OCI-LY7 (cell line): Measurements from ENCODE around the gene PDCD1. TPM values are rescaled to one million over a fixed set of nuclear protein-coding genes. Genes with fewer than 3 reads are reported as not detected.

ENCODE experiments used
- BruUV-seq: library from RNA; stranded (reverse); fragments of 400-500 nt; replicated peaks from 2 replicates; lab custom pipeline; 2021; lab: Mats Ljungman, UMichigan
- CTCF ChIA-PET: fragments of 300-600 bp; sonication (Branson Sonifier 250); formaldehyde crosslinking; loops from one replicate; lab custom pipeline; 2022; ENCODE audit warnings: antibody characterized with exemption; ENCODE audit not compliant: unreplicated experiment; lab: Charles Lee
- POLR2A ChIA-PET: fragments of 300-600 bp; sonication (Branson Sonifier 250); formaldehyde crosslinking; loops from one replicate; lab custom pipeline; 2022; ENCODE audit warnings: antibody characterized with exemption; lab: Charles Lee
- DNase-seq: peaks from one replicate; pipeline ENCODE4 v3.0.0-alpha.2; 2015; ENCODE audit warnings: low spot score
- H2AFZ ChIP-seq: fragments of 200-600 bp; sonication (generic), shearing (Covaris generic); 2 replicates; pipeline ENCODE4 v1.6.1; 2014; ENCODE audit warnings: mild to moderate bottlenecking, antibody characterized with exemption, low read length, moderate library complexity
- H3K27ac ChIP-seq: fragments of 200-600 bp; sonication (generic); 2 replicates; pipeline ENCODE4 v1.5.1; 2014; ENCODE audit warnings: mixed run types, low read depth, mild to moderate bottlenecking, moderate library complexity, low read length, inconsistent platforms; ENCODE audit not compliant: poor library complexity, severe bottlenecking
- H3K36me3 ChIP-seq: fragments of 200-600 bp; sonication (generic); 2 replicates; pipeline ENCODE4 v1.6.1; 2014; ENCODE audit warnings: mild to moderate bottlenecking, antibody characterized with exemption, low read length, moderate library complexity, mixed read lengths; ENCODE audit not compliant: insufficient read depth
- H3K4me1 ChIP-seq: fragments of 200-600 bp; sonication (generic); 2 replicates; pipeline ENCODE4 v1.5.1; 2014; ENCODE audit warnings: mild to moderate bottlenecking, low read length; ENCODE audit not compliant: insufficient read depth, poor library complexity, severe bottlenecking
- H3K4me2 ChIP-seq: fragments of 200-600 bp; sonication (generic); 2 replicates; pipeline ENCODE4 v1.6.1; 2014; ENCODE audit warnings: mild to moderate bottlenecking, low read length
- H3K4me3 ChIP-seq: fragments of 200-600 bp; sonication (generic); 2 replicates; pipeline ENCODE4 v1.5.1; 2014; ENCODE audit warnings: mild to moderate bottlenecking, low read depth, low read length; ENCODE audit not compliant: poor library complexity, severe bottlenecking
- H3K79me2 ChIP-seq: fragments of 200-600 bp; sonication (generic); 2 replicates; pipeline ENCODE4 v1.6.1; 2016; ENCODE audit warnings: low read depth, mild to moderate bottlenecking, low read length, moderate library complexity, mixed read lengths; ENCODE audit not compliant: insufficient read depth
- H3K9me2 ChIP-seq: fragments of 200-600 bp; sonication (generic); 2 replicates; pipeline ENCODE4 v1.6.1; 2016; ENCODE audit warnings: mild to moderate bottlenecking, low read length, mixed read lengths; ENCODE audit not compliant: insufficient read depth
- H3K9me3 ChIP-seq: fragments of 200-600 bp; sonication (generic); 2 replicates; pipeline ENCODE4 v1.6.1; 2014; ENCODE audit warnings: mild to moderate bottlenecking, mixed run types, low read length, mixed read lengths
- H4K20me1 ChIP-seq: fragments of 200-600 bp; sonication (generic); 2 replicates; pipeline ENCODE4 v1.6.1; 2014; ENCODE audit warnings: mild to moderate bottlenecking, antibody characterized with exemption, low read length, moderate library complexity, mixed read lengths; ENCODE audit not compliant: insufficient read depth
- CTCF ChIP-seq: fragments of 200-600 bp; sonication (generic); conservative IDR thresholded peaks from 2 replicates; pipeline ENCODE4 v1.5.1; 2014; ENCODE audit warnings: mild to moderate bottlenecking, antibody characterized with exemption, low read length, moderate library complexity, mixed read lengths
- EZH2phosphoT487 ChIP-seq: fragments of 200-600 bp; sonication (generic); IDR thresholded peaks from 2 replicates; pipeline ENCODE4 v1.6.1; 2018; ENCODE audit warnings: low read depth, borderline replicate concordance, mild to moderate bottlenecking, mixed run types, antibody characterized with exemption, low read length, moderate library complexity, mixed read lengths
- intact Hi-C: fragments of 100-400 bp; cut with micrococcal nuclease; formaldehyde crosslinking; loops from one replicate; pipeline ENCODE4 v1.10.0; 2022; ENCODE audit not compliant: unreplicated experiment
- total RNA-seq, 2 experiments: library from RNA; depleted of rRNA in 1 of 2; stranded (reverse); fragments of >200 nt in 1 of 2; shearing (Covaris generic) in 1 of 2; gene quantifications; 2 replicates each; pipeline ENCODE4 v1.2.3, GENCODE V29; 2014 to 2022

PDCD1 gene
- total RNA-seq, 2 experiments from 2014 or later = not detected

GRCh38 chr2:241874277-241874925 lies 15.7 kb upstream of the PDCD1 start:
- H3K9me2 ChIP-seq = no peaks in the 10 kb centered on the region
- ChIA-PET CTCF (no interaction called here), POLR2A (no interaction called here)
- no peak overlapping the region for H2AFZ ChIP-seq
- H3K79me2 ChIP-seq = no peaks in the 10 kb centered on the region
- BruUV-seq = no TSS peak
- H3K27ac ChIP-seq = no peak overlapping the region
- H4K20me1 ChIP-seq = no peaks in the 10 kb centered on the region
- intact Hi-C loops = no loop called here
- no peak overlapping the region for H3K4me2 ChIP-seq
- no peak overlapping the region for H3K4me3 ChIP-seq
- H3K9me3 ChIP-seq = no peaks in the 10 kb centered on the region
- DNase-seq = no peak
- H3K36me3 ChIP-seq = no peaks in the 10 kb centered on the region
- TF ChIP-seq CTCF = no peak
- no peak for TF ChIP-seq EZH2phosphoT487
- H3K4me1 ChIP-seq = no peaks in the 10 kb centered on the region

- ChIA-PET POLR2A (no interaction called here), CTCF (interaction anchor here (0.5 kb wide), 1 partner anchor 1274 kb away, joined by 3 read pairs; no protein-coding TSS in a partner anchor)
- BruUV-seq = no TSS peak
These were observed 15.1 kb upstream of the PDCD1 start for GRCh38 chr2:241873803-241874110.

More at GRCh38 chr2:241873803-241874110, 15.1 kb upstream of the PDCD1 start:
- intact Hi-C loops = no loop called here
- TF ChIP-seq CTCF (no peak), EZH2phosphoT487 (no peak)
- no peak overlapping the region for H3K4me3 ChIP-seq
- H3K4me1 ChIP-seq = no peaks in the 10 kb centered on the region
- no peak for DNase-seq
- no peaks in the 10 kb centered on the region for H3K9me3 ChIP-seq
- no peaks in the 10 kb centered on the region for H3K79me2 ChIP-seq
- no peaks in the 10 kb centered on the region for H3K9me2 ChIP-seq
- no peak overlapping the region for H3K27ac ChIP-seq
- H2AFZ ChIP-seq = no peak overlapping the region
- H3K36me3 ChIP-seq = no peaks in the 10 kb centered on the region
- no peak overlapping the region for H3K4me2 ChIP-seq
- no peaks in the 10 kb centered on the region for H4K20me1 ChIP-seq
